Stromal cell of bone marrow (primary cell): ENCODE results near the gene SLFN11.
"Not testable (repeated sequence)": the region's sequence is repeated elsewhere in the genome, so short reads cannot be mapped to it uniquely, and the experiment has no call there.

Source experiments
- DNase-seq: peaks from one replicate; pipeline ENCODE4 v3.0.0-alpha.2; 2012; ENCODE audit warnings: low read depth

SLFN11 gene

GRCh38 chr17:35373534-35373983, at the start of gene SLFN11:
SLFN11 (minus strand) TSS chr17:35373621; CDS start chr17:35363807, 9,814 bp downstream.
- peak; percentile 92 for DNase-seq

- DNase-seq, result not testable (repeated sequence)
Measured at GRCh38 chr17:35421069-35421468, 47.6 kb upstream of the SLFN11 start.

GRCh38 chr17:35416659-35417058, 43.2 kb upstream of the SLFN11 start:
- DNase-seq, result no peak

GRCh38 chr17:35414707-35415106, 41.3 kb upstream of the SLFN11 start:
- not testable (repeated sequence) for DNase-seq

- no peak for DNase-seq
Measured at GRCh38 chr17:35414247-35414646, 40.8 kb upstream of the SLFN11 start.

GRCh38 chr17:35407531-35407930, 34.1 kb upstream of the SLFN11 start:
- DNase-seq, result no peak

GRCh38 chr17:35406568-35406967, 33.1 kb upstream of the SLFN11 start:
- DNase-seq, result no peak

- DNase-seq, result no peak
Measured at GRCh38 chr17:35404360-35404759, 30.9 kb upstream of the SLFN11 start.

- not testable (repeated sequence) for DNase-seq
Measured at GRCh38 chr17:35393783-35394182, 20.4 kb upstream of the SLFN11 start.

- DNase-seq, result no peak
Measured at GRCh38 chr17:35390663-35391062, 17.2 kb upstream of the SLFN11 start.

- no peak for DNase-seq
Measured at GRCh38 chr17:35390156-35390555, 16.7 kb upstream of the SLFN11 start.

- DNase-seq, result no peak
Measured at GRCh38 chr17:35387496-35387895, 14.1 kb upstream of the SLFN11 start.

GRCh38 chr17:35377706-35378105, 4.3 kb upstream of the SLFN11 start:
- DNase-seq, result no peak

- no peak for DNase-seq
Measured at GRCh38 chr17:35377068-35377467, 3.6 kb upstream of the SLFN11 start.

GRCh38 chr17:35376245-35376644, 2.8 kb upstream of the SLFN11 start:
- DNase-seq, result peak; percentile 41

GRCh38 chr17:35374766-35375344, 1.4 kb upstream of the SLFN11 start:
- no peak for DNase-seq

GRCh38 chr17:35373984-35374765, 754 bp upstream of the SLFN11 start:
- peak; percentile 38 for DNase-seq

GRCh38 chr17:35372846-35373533, 431 bp downstream of the SLFN11 start:
- DNase-seq, result no peak

- DNase-seq, result no peak
Measured at GRCh38 chr17:35371934-35372333, 1.5 kb downstream of the SLFN11 start.

GRCh38 chr17:35368081-35368830, 5.2 kb downstream of the SLFN11 start:
- DNase-seq, result no peak

- no peak for DNase-seq
Measured at GRCh38 chr17:35361027-35361426, 12.4 kb downstream of the SLFN11 start.

GRCh38 chr17:35359398-35359797, 14.0 kb downstream of the SLFN11 start:
- DNase-seq, result no peak
